Esophagus squamous epithelium (tissue), 5 donors: ENCODE measurements around the gene ARMC9. TPM values are rescaled to one million over a fixed set of nuclear protein-coding genes. Genes with fewer than 3 reads are reported as not detected.

Source experiments
- DNase-seq: peaks from one replicate; lab custom pipeline; 2025; lab: John Stamatoyannopoulos, UW
- H3K27ac ChIP-seq, 4 donors: fragments of 200-600 bp; sonication (generic); one replicate each; pipeline ENCODE4 v1.5.1; 2016 to 2019; ENCODE audit warnings: mild to moderate bottlenecking in 1 of 4
- H3K27me3 ChIP-seq, 4 donors: fragments of 200-600 bp; sonication (generic); 1 replicate in 3 of 4; 2 replicates in 1 of 4; pipeline versions ENCODE4 v1.5.1 to v1.6.0; 2017 to 2021; ENCODE audit warnings: antibody characterized with exemption in 1 of 4
- H3K36me3 ChIP-seq, 3 donors: fragments of 200-600 bp; sonication (generic); one replicate each; pipeline ENCODE4 v1.5.1; 2016 to 2019
- H3K4me1 ChIP-seq, 3 donors: fragments of 200-600 bp; sonication (generic); one replicate each; pipeline ENCODE4 v1.5.1; 2017 to 2019
- H3K4me3 ChIP-seq, 4 donors: fragments of 200-600 bp; sonication (generic); 1 replicate in 3 of 4; 2 replicates in 1 of 4; pipeline ENCODE4 v1.5.1; 2016 to 2019; ENCODE audit warnings: mild to moderate bottlenecking in 2 of 4, moderate library complexity in 1 of 4
- H3K9me3 ChIP-seq, 3 donors: fragments of 200-600 bp; sonication (generic); one replicate each; pipeline ENCODE4 v1.5.1; 2016 to 2019
- POLR2A ChIP-seq, 4 donors: fragments of 450-650 bp; IDR thresholded peaks; one replicate each; pipeline ENCODE4 v1.6.1; 2017; ENCODE audit warnings: antibody characterized with exemption in 4 of 4, mild to moderate bottlenecking in 4 of 4, moderate library complexity in 3 of 4
- WGBS, 2 donors: methylation state at CpG; one replicate each; pipeline ENCODE4 v1.1.5; 2018; 5-methylcytosine and 5-hydroxymethylcytosine counted together
- intact Hi-C: fragments of 100-400 bp; cut with DNase I; formaldehyde crosslinking; loops from one replicate; pipeline ENCODE4 v1.15.0; 2022
- total RNA-seq, 4 donors: library from RNA; depleted of rRNA; stranded (reverse); fragments of >200 nt; gene quantifications; one replicate each; pipeline ENCODE4 v1.1.0, GENCODE V29; 2016
- TF ChIP-seq, protein P1 (sequence below), 6 experiments: fragments of 450-650 bp in 4 of 6; fragments of 200-600 bp in 2 of 6; sonication (generic) in 2 of 6; IDR thresholded peaks; one replicate each; pipeline ENCODE4 v1.5.1; 2016 to 2019; ENCODE audit warnings: antibody characterized with exemption in 6 of 6, mild to moderate bottlenecking in 4 of 6, moderate library complexity in 4 of 6
- donor health status: DM: yes; HTN: yes; CAD: no.

The ARMC9 gene
- total RNA-seq, 4 donors from 2014 or later, result 2.1 to 13.9 (median 3.9) TPM

- DNase-seq, result no peak
- TF ChIP-seq POLR2A (IDR thresholded peaks at IDR 0.05), result no peak
- TF ChIP-seq, protein P1, sequence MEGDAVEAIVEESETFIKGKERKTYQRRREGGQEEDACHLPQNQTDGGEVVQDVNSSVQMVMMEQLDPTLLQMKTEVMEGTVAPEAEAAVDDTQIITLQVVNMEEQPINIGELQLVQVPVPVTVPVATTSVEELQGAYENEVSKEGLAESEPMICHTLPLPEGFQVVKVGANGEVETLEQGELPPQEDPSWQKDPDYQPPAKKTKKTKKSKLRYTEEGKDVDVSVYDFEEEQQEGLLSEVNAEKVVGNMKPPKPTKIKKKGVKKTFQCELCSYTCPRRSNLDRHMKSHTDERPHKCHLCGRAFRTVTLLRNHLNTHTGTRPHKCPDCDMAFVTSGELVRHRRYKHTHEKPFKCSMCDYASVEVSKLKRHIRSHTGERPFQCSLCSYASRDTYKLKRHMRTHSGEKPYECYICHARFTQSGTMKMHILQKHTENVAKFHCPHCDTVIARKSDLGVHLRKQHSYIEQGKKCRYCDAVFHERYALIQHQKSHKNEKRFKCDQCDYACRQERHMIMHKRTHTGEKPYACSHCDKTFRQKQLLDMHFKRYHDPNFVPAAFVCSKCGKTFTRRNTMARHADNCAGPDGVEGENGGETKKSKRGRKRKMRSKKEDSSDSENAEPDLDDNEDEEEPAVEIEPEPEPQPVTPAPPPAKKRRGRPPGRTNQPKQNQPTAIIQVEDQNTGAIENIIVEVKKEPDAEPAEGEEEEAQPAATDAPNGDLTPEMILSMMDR (IDR thresholded peaks at IDR 0.05), result no peak
- intact Hi-C loops, result no loop called here
- 91 to 95% methylated on average over 12 to 13 of the region's 13 CpGs for WGBS, 2 donors
- no peak overlapping the region for H3K27ac ChIP-seq
- H3K4me1 ChIP-seq, result no peaks in the 10 kb centered on the region
- no peaks in the 10 kb centered on the region for H3K27me3 ChIP-seq
- no peak overlapping the region for H3K4me3 ChIP-seq
- peaks cover 0 to 16% (median 0%) of the 10 kb centered on the region in 3 donors for H3K36me3 ChIP-seq
- H3K9me3 ChIP-seq, result no peaks in the 10 kb centered on the region
Measured at GRCh38 chr2:231335591-231335990, 137.2 kb downstream of the ARMC9 start.

DNA sequence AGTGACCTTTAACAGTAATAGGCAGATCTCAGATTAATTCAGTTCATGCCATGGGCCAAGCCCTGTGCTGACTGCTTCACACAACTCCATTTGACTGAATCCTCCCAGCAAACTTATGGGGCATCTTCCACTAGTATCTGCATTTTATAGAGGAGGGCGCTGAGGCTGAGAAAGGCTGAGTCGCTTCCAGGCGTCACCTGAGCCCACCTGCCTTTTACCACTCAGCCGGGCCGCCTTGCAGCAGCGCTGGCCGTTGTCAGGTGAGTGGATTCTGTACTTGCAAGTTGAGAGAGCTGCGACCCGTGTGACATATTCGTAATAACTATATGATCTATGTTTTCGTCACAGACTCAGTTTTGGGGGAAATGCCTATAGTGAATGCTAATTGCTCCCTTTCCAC lies 137.8 kb downstream of the ARMC9 start:
- Histone ChIP-seq H3K9me3 (no peaks in the 10 kb centered on the region), H3K4me1 (no peaks in the 10 kb centered on the region), H3K27ac (no peak overlapping the region), H3K27me3 (no peaks in the 10 kb centered on the region), H3K36me3 (peaks cover 0 to 16% (median 0%) of the 10 kb centered on the region in 3 donors), H3K4me3 (no peak overlapping the region)
- no peak for DNase-seq
- intact Hi-C loops, result no loop called here
- TF ChIP-seq POLR2A (IDR thresholded peaks at IDR 0.05), result no peak
- TF ChIP-seq, protein P1 (IDR thresholded peaks at IDR 0.05), result no peak
- WGBS, 2 donors, result 86 to 87% methylated on average over 11 of the region's 11 CpGs

GRCh38 chr2:231336700-231337099 lies 138.3 kb downstream of the ARMC9 start:
- no peaks in the 10 kb centered on the region for H3K27me3 ChIP-seq
- no peak for TF ChIP-seq POLR2A (IDR thresholded peaks at IDR 0.05)
- TF ChIP-seq, protein P1 (IDR thresholded peaks at IDR 0.05), result no peak
- 84 to 94% methylated on average over 2 to 3 of the region's 5 CpGs for WGBS, 2 donors
- no peaks in the 10 kb centered on the region for H3K4me1 ChIP-seq
- intact Hi-C loops, result no loop called here
- no peak overlapping the region for H3K4me3 ChIP-seq
- no peak for DNase-seq
- H3K9me3 ChIP-seq, result no peaks in the 10 kb centered on the region
- no peak overlapping the region for H3K27ac ChIP-seq
- H3K36me3 ChIP-seq, result peaks cover 0 to 16% (median 0%) of the 10 kb centered on the region in 3 donors

DNA sequence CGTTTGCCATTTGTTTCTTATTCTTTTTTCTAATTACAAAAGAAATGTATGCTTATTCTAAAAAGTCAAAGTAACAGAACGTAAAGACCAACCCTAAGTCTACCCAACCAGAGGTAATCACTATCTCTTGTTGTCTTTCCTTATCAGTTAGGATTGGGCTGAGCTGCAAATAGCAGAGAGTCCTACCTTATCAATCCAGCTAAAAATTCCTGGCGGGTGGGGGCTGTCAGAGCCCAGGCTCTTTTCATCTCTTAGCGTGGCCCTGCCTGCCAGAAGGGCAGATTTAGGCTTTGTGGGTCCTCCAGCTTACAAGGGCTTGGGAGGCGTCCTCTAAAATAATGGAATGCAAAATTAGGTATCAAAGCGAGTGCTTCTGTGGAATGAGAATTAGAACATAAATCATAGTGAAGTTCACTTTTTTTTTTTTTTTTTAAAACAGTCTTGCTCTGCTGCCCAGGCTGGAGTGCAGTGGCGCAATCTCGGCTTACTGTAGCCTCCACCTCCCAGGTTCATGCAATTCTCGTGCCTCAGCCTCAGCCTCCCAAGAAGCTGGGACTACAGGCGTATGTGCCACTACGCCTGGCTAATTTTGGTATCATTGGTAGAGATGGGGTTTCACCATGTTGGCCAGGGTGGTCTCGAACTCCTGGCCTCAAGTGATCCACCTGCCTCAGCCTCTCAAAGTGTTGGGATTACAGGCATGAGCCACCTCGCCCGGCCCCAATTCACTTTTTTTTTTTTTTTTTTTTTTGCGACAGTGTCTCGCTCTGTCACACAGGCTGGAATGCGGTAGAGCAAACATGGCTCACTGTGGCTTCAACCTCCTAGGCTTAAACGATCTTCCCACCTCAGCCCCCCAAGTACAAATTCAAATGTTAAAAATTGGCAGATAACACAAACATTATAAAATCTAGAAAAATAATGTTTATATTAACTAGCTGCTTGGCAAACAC lies 139.7 kb downstream of the ARMC9 start:
- H3K9me3 ChIP-seq, result no peaks in the 10 kb centered on the region
- H3K4me1 ChIP-seq, result no peaks in the 10 kb centered on the region
- TF ChIP-seq POLR2A (IDR thresholded peaks at IDR 0.05), result no peak
- TF ChIP-seq, protein P1 (IDR thresholded peaks at IDR 0.05), result no peak
- no peaks in the 10 kb centered on the region for H3K27me3 ChIP-seq
- intact Hi-C loops, result no loop called here
- peaks cover 0 to 8% (median 0%) of the 10 kb centered on the region in 3 donors for H3K36me3 ChIP-seq
- H3K27ac ChIP-seq, result no peak overlapping the region
- H3K4me3 ChIP-seq, result no peak overlapping the region
- no peak for DNase-seq
- WGBS, 2 donors, result 83 to 88% methylated on average over 16 to 18 of the region's 18 CpGs

- H3K27ac ChIP-seq, result no peak overlapping the region
- H3K27me3 ChIP-seq, result no peaks in the 10 kb centered on the region
- TF ChIP-seq, protein P1 (IDR thresholded peaks at IDR 0.05), result no peak
- no peak for TF ChIP-seq POLR2A (IDR thresholded peaks at IDR 0.05)
- no peaks in the 10 kb centered on the region for H3K4me1 ChIP-seq
- H3K4me3 ChIP-seq, result no peak overlapping the region
- no peaks in the 10 kb centered on the region for H3K9me3 ChIP-seq
- H3K36me3 ChIP-seq, result no peaks in the 10 kb centered on the region
- intact Hi-C loops, result no loop called here
- WGBS, 2 donors, result 91 to 96% methylated on average over 4 of the region's 4 CpGs
- DNase-seq, result no peak
Measured at GRCh38 chr2:231339316-231339715, 140.9 kb downstream of the ARMC9 start.
